Fibroblast of lung (primary cell): ENCODE measurements around the gene EIF1. TPM values are rescaled to one million over a fixed set of nuclear protein-coding genes. Genes with fewer than 3 reads are reported as not detected.
"Not testable (repeated sequence)": the region's sequence is repeated elsewhere in the genome, so short reads cannot be mapped to it uniquely, and the experiment has no call there.

ENCODE experiments used
- DNase-seq, 2 donors: peaks; one replicate each; pipeline versions ENCODE4 v3.0.0 to v3.0.0-alpha.2; 2010; ENCODE audit warnings: low read depth in 2 of 2
- H2AFZ ChIP-seq: 2 replicates; pipeline ENCODE4 v1.5.1; 2012; ENCODE audit warnings: low read length, control low read depth, inconsistent platforms
- H3K27ac ChIP-seq: 2 replicates; pipeline ENCODE4 v1.5.1; 2011; ENCODE audit warnings: low read length, control low read depth; ENCODE audit not compliant: insufficient read depth
- H3K27me3 ChIP-seq: 2 replicates; pipeline ENCODE4 v1.5.1; 2011; ENCODE audit warnings: mild to moderate bottlenecking, low read length; ENCODE audit not compliant: control insufficient read depth, insufficient read depth
- H3K36me3 ChIP-seq: 2 replicates; pipeline ENCODE4 v1.5.1; 2011; ENCODE audit warnings: low read length; ENCODE audit not compliant: control insufficient read depth, insufficient read depth
- H3K4me1 ChIP-seq: 2 replicates; pipeline ENCODE4 v1.5.1; 2011; ENCODE audit warnings: low read length; ENCODE audit not compliant: control insufficient read depth, insufficient read depth; ENCODE audit errors: extremely low read depth
- H3K4me2 ChIP-seq: 2 replicates; pipeline ENCODE4 v1.5.1; 2011; ENCODE audit warnings: low read length, control low read depth; ENCODE audit not compliant: insufficient read depth; ENCODE audit errors: extremely low read depth
- H3K4me3 ChIP-seq, 4 experiments: fragments of 200-600 bp in 1 of 4; sonication (generic) in 1 of 4; replicated peaks in 1 of 4; 2 replicates each; pipeline ENCODE4 v1.5.1; 2011 to 2016; ENCODE audit warnings: low read length in 4 of 4, low read depth in 3 of 4, mild to moderate bottlenecking in 3 of 4, control low read depth in 2 of 4, inconsistent platforms in 1 of 4, mixed read lengths in 1 of 4; ENCODE audit not compliant: insufficient read depth in 1 of 4; ENCODE audit errors: control extremely low read depth in 1 of 4
- H3K79me2 ChIP-seq: 2 replicates; pipeline ENCODE4 v1.5.1; 2012; ENCODE audit warnings: mild to moderate bottlenecking, low read length, inconsistent platforms; ENCODE audit not compliant: control insufficient read depth, insufficient read depth
- H3K9ac ChIP-seq: 2 replicates; pipeline ENCODE4 v1.5.1; 2011; ENCODE audit warnings: mild to moderate bottlenecking, low read length, control low read depth; ENCODE audit not compliant: insufficient read depth
- H3K9me3 ChIP-seq: 2 replicates; pipeline ENCODE4 v1.5.1; 2012; ENCODE audit warnings: low read depth, low read length; ENCODE audit not compliant: control insufficient read depth, insufficient read depth
- H4K20me1 ChIP-seq: 2 replicates; pipeline ENCODE4 v1.5.1; 2011; ENCODE audit warnings: low read length; ENCODE audit not compliant: control insufficient read depth, insufficient read depth; ENCODE audit errors: extremely low read depth
- EZH2 ChIP-seq: IDR thresholded peaks from 2 replicates; pipeline ENCODE4 v1.5.1; 2012; ENCODE audit warnings: low read length, control low read depth, mild to moderate bottlenecking; ENCODE audit errors: missing control alignments
- polyA plus RNA-seq, 2 donors: library from polyadenylated mRNA; depleted of rRNA in 1 of 2; stranded (reverse) in 1 of 2; unstranded in 1 of 2; fragments of >200 nt; gene quantifications; 2 replicates each; pipeline ENCODE4 v1.2.1, GENCODE V29; 2011 to 2012; ENCODE audit warnings: missing spikeins in 1 of 2
- total RNA-seq: library from RNA; depleted of rRNA; stranded (reverse); fragments of >200 nt; gene quantifications from 2 replicates; pipeline ENCODE4 v1.2.1, GENCODE V29; 2014
- TF ChIP-seq, protein P1 (sequence below), 2 donors: IDR thresholded peaks in 1 of 2; conservative IDR thresholded peaks in 1 of 2; 1 replicate in 1 of 2; 2 replicates in 1 of 2; pipeline ENCODE4 v1.5.1; 2011 to 2012; ENCODE audit warnings: low read length in 2 of 2, control low read depth in 1 of 2, inconsistent platforms in 1 of 2, low read depth in 1 of 2, mild to moderate bottlenecking in 1 of 2

The EIF1 gene
- total and polyA plus RNA-seq, 2 donors (not counting 1 experiment from before 2014, with no cell fraction given): 145 to 256 TPM

DNA sequence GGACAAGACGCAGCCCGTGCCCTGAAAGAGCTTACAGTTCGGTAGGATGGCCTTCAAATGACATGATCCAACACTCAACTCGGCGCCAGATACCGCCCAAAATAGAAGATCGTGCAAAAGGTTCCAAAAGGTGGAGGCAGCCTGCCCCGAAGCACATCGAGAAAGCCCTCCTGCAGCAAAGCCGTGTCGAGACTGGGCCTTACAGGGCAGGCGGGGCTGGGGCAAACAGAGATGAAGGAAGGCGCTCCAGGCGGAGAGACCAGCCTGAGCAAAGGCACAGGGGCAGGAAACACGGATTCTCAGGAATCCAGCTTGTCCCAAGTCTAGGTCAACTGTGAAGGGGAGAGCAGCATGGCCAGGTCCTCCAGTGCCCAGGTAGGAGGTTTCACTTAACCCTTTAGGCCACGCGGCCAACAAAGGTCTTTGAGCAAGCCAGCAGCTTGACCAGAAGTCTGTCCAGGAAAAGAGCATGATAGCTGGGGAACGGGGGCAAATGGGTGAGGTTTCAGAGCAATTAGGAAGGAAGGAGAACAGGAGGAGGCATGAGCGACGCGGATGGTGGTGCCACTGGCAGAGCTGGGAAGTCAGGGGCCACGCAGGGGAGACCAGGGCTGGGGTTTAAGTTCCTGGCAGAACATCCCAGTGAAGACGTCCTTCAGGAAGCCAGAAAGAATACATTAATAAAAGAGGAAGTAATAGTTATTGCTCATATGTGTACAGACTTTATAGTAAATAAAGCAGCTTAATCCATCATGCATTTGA, 21.2 kb upstream of the EIF1 start:
- Histone ChIP-seq H2AFZ (peak overlapping the region; percentile 57), H3K4me3 (no peak overlapping the region), H3K4me1 (peaks cover 8% of the 10 kb centered on the region), H4K20me1 (no peaks in the 10 kb centered on the region), H3K36me3 (no peaks in the 10 kb centered on the region), H3K79me2 (no peaks in the 10 kb centered on the region), H3K4me2 (peak overlapping the region; percentile 76), H3K27me3 (no peaks in the 10 kb centered on the region), H3K9me3 (no peaks in the 10 kb centered on the region), H3K27ac (no peak overlapping the region), H3K9ac (no peak overlapping the region)
- no peak for DNase-seq
- TF ChIP-seq EZH2: no peak
- TF ChIP-seq, protein P1, sequence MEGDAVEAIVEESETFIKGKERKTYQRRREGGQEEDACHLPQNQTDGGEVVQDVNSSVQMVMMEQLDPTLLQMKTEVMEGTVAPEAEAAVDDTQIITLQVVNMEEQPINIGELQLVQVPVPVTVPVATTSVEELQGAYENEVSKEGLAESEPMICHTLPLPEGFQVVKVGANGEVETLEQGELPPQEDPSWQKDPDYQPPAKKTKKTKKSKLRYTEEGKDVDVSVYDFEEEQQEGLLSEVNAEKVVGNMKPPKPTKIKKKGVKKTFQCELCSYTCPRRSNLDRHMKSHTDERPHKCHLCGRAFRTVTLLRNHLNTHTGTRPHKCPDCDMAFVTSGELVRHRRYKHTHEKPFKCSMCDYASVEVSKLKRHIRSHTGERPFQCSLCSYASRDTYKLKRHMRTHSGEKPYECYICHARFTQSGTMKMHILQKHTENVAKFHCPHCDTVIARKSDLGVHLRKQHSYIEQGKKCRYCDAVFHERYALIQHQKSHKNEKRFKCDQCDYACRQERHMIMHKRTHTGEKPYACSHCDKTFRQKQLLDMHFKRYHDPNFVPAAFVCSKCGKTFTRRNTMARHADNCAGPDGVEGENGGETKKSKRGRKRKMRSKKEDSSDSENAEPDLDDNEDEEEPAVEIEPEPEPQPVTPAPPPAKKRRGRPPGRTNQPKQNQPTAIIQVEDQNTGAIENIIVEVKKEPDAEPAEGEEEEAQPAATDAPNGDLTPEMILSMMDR (conservative IDR thresholded peaks at IDR 0.05 in 1 of 2, IDR thresholded peaks at IDR 0.05 in 1 of 2; ENCODE audit: low read depth in 1 of 2, low read length in 2 of 2): no peak

DNA sequence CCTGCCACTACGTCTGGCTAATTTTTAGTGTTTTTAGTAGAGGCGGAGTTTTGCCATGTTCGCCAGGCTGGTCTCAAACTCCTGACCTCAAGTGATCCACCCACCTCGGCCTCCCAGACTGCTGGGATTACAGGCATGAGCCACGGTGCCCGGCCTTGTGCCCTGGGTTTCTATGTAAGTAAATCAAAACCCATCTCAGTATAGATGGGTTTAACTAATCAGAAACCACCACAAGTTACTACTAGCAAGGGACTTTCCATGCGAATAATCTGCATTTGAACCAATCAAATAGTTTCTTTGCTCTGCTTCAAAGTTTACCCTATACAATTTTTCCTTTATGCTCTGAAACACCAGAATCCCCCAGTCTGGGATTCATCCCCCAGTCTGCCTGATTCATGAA, 16.5 kb upstream of the EIF1 start:
- Histone ChIP-seq H3K4me1 (no peaks in the 10 kb centered on the region), H3K27ac (no peak overlapping the region), H3K9me3 (no peaks in the 10 kb centered on the region), H3K4me2 (no peak overlapping the region), H3K9ac (no peak overlapping the region), H3K4me3 (no peak overlapping the region), H3K79me2 (no peaks in the 10 kb centered on the region), H3K27me3 (no peaks in the 10 kb centered on the region), H3K36me3 (no peaks in the 10 kb centered on the region), H4K20me1 (no peaks in the 10 kb centered on the region), H2AFZ (no peak overlapping the region)
- DNase-seq: no peak
- no peak for TF ChIP-seq EZH2
- TF ChIP-seq, protein P1 (conservative IDR thresholded peaks at IDR 0.05 in 1 of 2, IDR thresholded peaks at IDR 0.05 in 1 of 2; ENCODE audit: low read depth in 1 of 2, low read length in 2 of 2): no peak

DNA sequence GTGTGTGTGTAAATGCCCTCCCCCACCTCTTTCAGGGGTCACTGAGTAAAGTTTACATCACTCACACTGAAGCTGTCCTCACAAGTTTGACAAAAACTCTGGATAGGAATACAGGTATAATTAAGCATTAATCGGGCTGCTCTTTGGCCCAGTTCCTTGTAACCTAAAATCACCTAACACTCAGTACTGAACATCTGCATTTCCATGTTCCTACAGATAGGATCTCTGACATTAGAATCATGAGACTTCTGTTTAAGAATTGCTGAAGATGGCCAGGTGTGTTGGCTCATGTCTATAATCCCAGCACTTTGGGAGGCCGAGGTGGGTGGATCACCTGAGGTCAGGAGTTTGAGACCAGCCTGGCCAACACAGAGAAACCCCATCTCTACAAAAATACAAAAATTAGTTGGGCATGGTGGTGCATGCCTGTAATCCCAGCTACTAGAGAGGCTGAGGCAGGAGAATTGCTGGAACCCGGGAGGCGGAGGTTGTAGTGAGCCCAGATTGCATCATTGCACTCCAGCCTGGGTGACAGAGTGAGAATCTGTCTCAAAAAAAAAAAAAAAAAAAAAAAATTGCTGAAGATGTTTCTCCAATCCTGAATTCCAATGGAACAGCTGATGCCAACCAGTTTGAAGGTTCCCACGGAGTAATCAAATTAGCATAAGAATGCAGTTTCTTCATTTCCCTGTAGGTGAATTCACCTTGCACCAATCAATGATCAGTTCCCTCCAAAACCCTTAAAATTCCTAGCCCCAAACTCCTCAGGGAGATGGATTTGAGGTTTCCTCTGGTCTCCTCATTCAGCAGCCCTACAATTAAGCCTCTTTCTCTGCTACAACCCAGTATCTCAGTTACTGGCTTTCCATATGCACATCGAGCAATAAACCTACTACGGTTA, 13.3 kb upstream of the EIF1 start:
- H3K27ac ChIP-seq, DNase-seq, H3K4me1 ChIP-seq, H4K20me1 ChIP-seq, H3K9ac ChIP-seq, H3K9me3 ChIP-seq, H3K4me2 ChIP-seq, H3K4me3 ChIP-seq, H2AFZ ChIP-seq, H3K79me2 ChIP-seq, H3K36me3 ChIP-seq, H3K27me3 ChIP-seq: not testable (repeated sequence)
